Loucy (cell line): ENCODE measurements around the gene SLC2A4RG.

Experiments
- H2AFZ ChIP-seq: fragments of 200-600 bp; sonication (generic); 2 replicates; pipeline ENCODE4 v1.6.0; 2016; ENCODE audit warnings: antibody characterized with exemption, mild to moderate bottlenecking, low read length, moderate library complexity
- H3F3A ChIP-seq: fragments of 200-600 bp; 2 replicates; pipeline ENCODE4 v1.6.0; 2016; ENCODE audit warnings: antibody characterized with exemption, low read depth, mild to moderate bottlenecking
- H3K27me3 ChIP-seq: fragments of 200-600 bp; sonication (generic); 2 replicates; pipeline ENCODE4 v1.6.1; 2014; ENCODE audit warnings: low read length, mild to moderate bottlenecking; ENCODE audit not compliant: insufficient read depth, poor library complexity, severe bottlenecking
- H3K36me3 ChIP-seq: fragments of 200-600 bp; sonication (generic); 2 replicates; pipeline ENCODE4 v1.6.1; 2016; ENCODE audit warnings: low read length; ENCODE audit not compliant: insufficient read depth
- H3K4me1 ChIP-seq: fragments of 200-600 bp; sonication (generic); 2 replicates; pipeline ENCODE4 v1.5.1; 2014; ENCODE audit warnings: low read length, mild to moderate bottlenecking; ENCODE audit not compliant: insufficient read depth, poor library complexity, severe bottlenecking
- H3K4me2 ChIP-seq: fragments of 200-600 bp; sonication (generic); 2 replicates; pipeline ENCODE4 v1.6.0; 2014; ENCODE audit warnings: antibody characterized with exemption, low read length, low read depth, mild to moderate bottlenecking; ENCODE audit not compliant: poor library complexity, severe bottlenecking
- H3K4me3 ChIP-seq: fragments of 200-600 bp; sonication (generic); 2 replicates; pipeline ENCODE4 v1.5.1; 2014; ENCODE audit warnings: low read length, mild to moderate bottlenecking, mixed read lengths; ENCODE audit not compliant: poor library complexity, severe bottlenecking
- H3K79me2 ChIP-seq: fragments of 200-600 bp; sonication (generic); 2 replicates; pipeline ENCODE4 v1.6.1; 2014; ENCODE audit warnings: low read length; ENCODE audit not compliant: insufficient read depth
- H3K9ac ChIP-seq: fragments of 200-600 bp; sonication (generic); 2 replicates; pipeline ENCODE4 v1.6.0; 2014; ENCODE audit warnings: mild to moderate bottlenecking, low read depth, low read length, moderate library complexity; ENCODE audit not compliant: poor library complexity, severe bottlenecking
- H3K9me2 ChIP-seq: fragments of 200-600 bp; sonication (generic); replicated peaks from 2 replicates; pipeline ENCODE4 v1.6.1; 2016; ENCODE audit warnings: low read depth, low read length, mixed read lengths
- H3K9me3 ChIP-seq: fragments of 200-600 bp; sonication (generic); 2 replicates; pipeline ENCODE4 v1.6.1; 2014; ENCODE audit warnings: mild to moderate bottlenecking, antibody characterized with exemption, low read length, low read depth; ENCODE audit not compliant: insufficient read depth
- H4K20me1 ChIP-seq: fragments of 200-600 bp; sonication (generic); 2 replicates; pipeline ENCODE4 v1.6.0; 2014; ENCODE audit warnings: antibody characterized with exemption, low read length, mild to moderate bottlenecking; ENCODE audit not compliant: insufficient read depth, poor library complexity, severe bottlenecking
- CTCF ChIP-seq: fragments of 200-600 bp; sonication (generic); conservative IDR thresholded peaks from 2 replicates; pipeline ENCODE4 v1.5.1; 2014; ENCODE audit warnings: mild to moderate bottlenecking, antibody characterized with exemption, low read length
- EZH2phosphoT487 ChIP-seq: fragments of 200-600 bp; IDR thresholded peaks from 2 replicates; pipeline ENCODE4 v1.6.1; 2018; ENCODE audit warnings: antibody characterized with exemption, mild to moderate bottlenecking, moderate library complexity, borderline replicate concordance

The SLC2A4RG gene

GRCh38 chr20:63732118-63733095 lies 7.2 kb upstream of the SLC2A4RG start:
- Histone ChIP-seq H3K4me3 (peak overlapping the region; percentile 55), H3F3A (peaks cover 24% of the 10 kb centered on the region), H3K36me3 (peaks cover 25% of the 10 kb centered on the region; the same call in 1 of the 2 replicates), H4K20me1 (peaks cover 2% of the 10 kb centered on the region), H3K4me1 (peaks cover 67% of the 10 kb centered on the region), H2AFZ (no peak overlapping the region), H3K27me3 (no peaks in the 10 kb centered on the region), H3K4me2 (peak overlapping the region; percentile 82), H3K9me2 (no peaks in the 10 kb centered on the region), H3K9me3 (no peaks in the 10 kb centered on the region), H3K79me2 (peaks cover 50% of the 10 kb centered on the region; the same call in 1 of the 2 replicates), H3K9ac (peak overlapping the region; percentile 78)
- TF ChIP-seq CTCF (no peak), EZH2phosphoT487 (no peak)

GRCh38 chr20:63733117-63733516 lies 6.5 kb upstream of the SLC2A4RG start:
- no peak overlapping the region for H3K4me2 ChIP-seq
- H3K9ac ChIP-seq, result no peak overlapping the region
- peaks cover 63% of the 10 kb centered on the region for H3K4me1 ChIP-seq
- H3K27me3 ChIP-seq, result no peaks in the 10 kb centered on the region
- H3K9me3 ChIP-seq, result no peaks in the 10 kb centered on the region
- peaks cover 19% of the 10 kb centered on the region for H3F3A ChIP-seq
- peaks cover 5% of the 10 kb centered on the region for H4K20me1 ChIP-seq
- peaks cover 50% of the 10 kb centered on the region; the same call in 1 of the 2 replicates for H3K79me2 ChIP-seq
- H2AFZ ChIP-seq, result no peak overlapping the region
- H3K9me2 ChIP-seq, result no peaks in the 10 kb centered on the region
- TF ChIP-seq EZH2phosphoT487 (no peak), CTCF (no peak)
- peaks cover 25% of the 10 kb centered on the region; the same call in 1 of the 2 replicates for H3K36me3 ChIP-seq
- no peak overlapping the region for H3K4me3 ChIP-seq

GRCh38 chr20:63733579-63734081 lies 5.9 kb upstream of the SLC2A4RG start:
- TF ChIP-seq CTCF (no peak), EZH2phosphoT487 (no peak)
- Histone ChIP-seq H3K4me3 (no peak overlapping the region), H3K9me2 (no peaks in the 10 kb centered on the region), H2AFZ (no peak overlapping the region), H3K9ac (no peak overlapping the region), H3K4me2 (no peak overlapping the region), H3K9me3 (no peaks in the 10 kb centered on the region), H4K20me1 (peaks cover 10% of the 10 kb centered on the region), H3K4me1 (peaks cover 62% of the 10 kb centered on the region), H3K36me3 (peaks cover 25% of the 10 kb centered on the region; the same call in 1 of the 2 replicates), H3F3A (peaks cover 16% of the 10 kb centered on the region), H3K27me3 (no peaks in the 10 kb centered on the region), H3K79me2 (peaks cover 56% of the 10 kb centered on the region; the same call in 1 of the 2 replicates)
